ENCODE results near the gene AFF1.

The AFF1 gene

DNA sequence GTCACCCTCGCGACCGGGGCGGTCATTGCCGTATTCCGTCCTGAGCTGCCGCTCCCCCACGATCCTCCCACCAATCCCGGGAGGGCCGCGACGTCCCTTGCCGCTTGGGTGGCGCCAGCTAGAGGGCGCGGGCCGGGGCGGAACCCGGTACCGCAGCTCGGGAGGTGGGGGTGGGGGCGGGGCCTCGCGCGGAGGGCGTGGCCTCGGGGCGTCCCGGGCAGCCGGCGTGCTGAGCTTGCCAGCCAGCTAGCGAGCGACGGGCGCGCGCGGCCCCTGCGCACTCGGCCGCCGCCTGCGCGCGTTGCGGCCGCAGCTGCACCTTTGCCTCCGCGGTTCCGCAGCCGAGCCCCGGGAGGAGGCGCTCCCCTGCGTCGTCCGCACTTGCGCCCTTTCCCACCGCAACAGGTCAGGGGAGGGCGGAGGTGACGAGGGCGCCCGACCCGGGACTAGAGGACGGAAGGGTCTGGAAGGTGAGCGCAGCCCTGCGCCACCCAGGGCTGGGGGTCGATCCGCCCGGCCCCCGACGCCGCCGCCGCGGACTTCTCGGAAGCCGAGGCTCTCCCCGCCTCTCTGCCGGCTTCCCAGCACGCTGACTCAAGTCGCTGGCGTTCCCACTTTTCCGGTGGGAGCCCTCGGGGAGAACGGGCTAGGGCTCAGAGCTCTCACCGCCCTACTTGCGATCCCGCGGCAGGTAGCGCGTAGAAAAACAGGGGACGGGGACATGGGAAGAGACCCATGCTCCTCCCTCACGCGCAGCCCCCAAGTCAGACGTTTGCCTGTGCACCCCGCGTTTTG lies at the start of gene AFF1:
AFF1 (plus strand) TSS at position 241 of the 795 bp plus-strand sequence. CDS start 13,523 bp downstream, outside the sequence.
- DNase-seq (ENCODE audit: low spot score), result peak; percentile 93

DNA sequence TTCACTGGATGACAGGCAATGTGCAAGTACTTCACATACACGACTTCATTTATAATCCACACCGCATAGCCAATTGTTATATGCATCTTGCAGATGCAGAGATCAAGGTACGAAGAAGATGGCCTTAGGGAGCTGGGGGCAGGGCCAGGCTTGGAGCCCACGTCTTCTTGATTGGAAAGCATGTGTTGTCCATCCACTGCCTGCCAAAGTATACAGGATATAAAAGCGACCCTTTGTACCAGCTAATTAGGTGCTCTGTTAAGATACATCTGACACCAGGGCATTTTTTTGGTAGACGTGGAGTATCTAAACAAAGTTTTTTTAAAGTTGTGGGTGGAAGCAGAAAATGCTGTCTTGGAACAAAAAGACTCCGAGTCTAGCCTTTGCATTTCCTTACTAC lies 44.0 kb upstream of the AFF1 start:
- DNase-seq (ENCODE audit: low spot score), result no peak

- no peak for DNase-seq (ENCODE audit: low spot score)
Observed at GRCh38 chr4:86891762-86892635, 42.8 kb upstream of the AFF1 start, which contains the start of gene C4orf36. Gene C4orf36, minus strand, starts transcription at chr4:86892422. Its CDS starts 902 bp downstream, at chr4:86891520.

GRCh38 chr4:86892636-86892960 lies 42.2 kb upstream of the AFF1 start:
- DNase-seq (ENCODE audit: low spot score), result no peak

GRCh38 chr4:86893136-86893535 lies 41.7 kb upstream of the AFF1 start:
- DNase-seq (ENCODE audit: low spot score), result no peak

DNA sequence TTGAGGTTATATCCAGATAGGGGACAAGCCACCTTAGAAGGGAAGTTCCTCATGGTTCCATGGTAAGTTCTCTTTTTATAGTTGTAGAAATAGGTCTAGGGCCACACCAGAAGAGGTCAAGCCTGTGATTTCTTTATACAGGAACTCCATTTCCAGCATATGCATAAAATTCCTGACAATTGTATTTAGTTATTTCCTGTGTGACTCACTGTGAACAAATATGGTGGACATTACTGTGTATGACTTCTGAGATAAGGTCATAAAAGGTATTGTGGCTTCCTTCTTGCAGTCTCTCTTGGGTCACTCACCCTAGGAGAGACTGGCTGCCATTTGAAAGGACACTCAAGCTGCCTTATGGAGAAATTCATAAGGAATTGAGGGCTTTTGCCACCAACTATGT lies 40.4 kb upstream of the AFF1 start:
- no peak for DNase-seq (ENCODE audit: low spot score)

GRCh38 chr4:86895692-86896488 lies 38.9 kb upstream of the AFF1 start:
- DNase-seq (ENCODE audit: low spot score), result peak; percentile 82

DNA sequence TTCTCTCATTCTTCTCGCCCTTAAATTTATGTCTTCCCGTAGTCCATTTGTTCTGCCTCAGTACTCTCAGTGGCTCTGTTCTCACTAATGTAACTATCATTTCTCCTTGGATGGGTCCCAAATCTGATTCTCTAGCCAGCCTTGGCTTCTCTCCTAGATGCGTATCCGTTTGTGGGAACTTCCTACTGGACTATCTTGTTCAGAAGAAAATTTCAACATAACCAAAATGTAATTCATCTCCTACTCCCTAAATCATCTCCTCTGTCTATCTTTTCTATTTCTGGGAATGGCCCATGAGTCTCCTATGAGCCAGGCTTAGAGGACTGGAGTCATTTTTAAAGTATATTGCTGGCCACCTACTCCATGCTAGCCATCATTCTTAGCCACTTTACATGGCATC lies 38.2 kb upstream of the AFF1 start:
- no peak for DNase-seq (ENCODE audit: low spot score)

DNA sequence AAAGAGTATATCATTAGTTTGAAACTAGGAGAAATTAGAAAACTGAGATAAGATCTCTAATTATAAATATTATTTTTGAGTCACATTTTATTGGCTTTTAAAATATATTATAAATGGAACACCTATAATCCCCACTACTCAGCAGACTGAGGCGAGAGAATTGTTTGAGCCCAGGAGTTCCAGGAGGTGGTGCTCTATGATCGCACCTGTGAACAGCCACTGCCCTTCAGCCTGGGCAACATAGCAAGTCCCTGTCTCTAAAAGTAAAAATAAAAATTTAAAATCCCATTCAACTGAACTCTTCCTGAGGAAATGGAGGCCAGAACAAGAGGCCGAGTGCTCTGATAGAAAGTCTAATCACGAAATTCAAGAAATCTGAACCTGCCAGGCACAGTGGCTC lies 36.2 kb upstream of the AFF1 start:
- peak; percentile 56 for DNase-seq (ENCODE audit: low spot score)

GRCh38 chr4:86901864-86902263 lies 32.9 kb upstream of the AFF1 start:
- no peak for DNase-seq (ENCODE audit: low spot score)

DNA sequence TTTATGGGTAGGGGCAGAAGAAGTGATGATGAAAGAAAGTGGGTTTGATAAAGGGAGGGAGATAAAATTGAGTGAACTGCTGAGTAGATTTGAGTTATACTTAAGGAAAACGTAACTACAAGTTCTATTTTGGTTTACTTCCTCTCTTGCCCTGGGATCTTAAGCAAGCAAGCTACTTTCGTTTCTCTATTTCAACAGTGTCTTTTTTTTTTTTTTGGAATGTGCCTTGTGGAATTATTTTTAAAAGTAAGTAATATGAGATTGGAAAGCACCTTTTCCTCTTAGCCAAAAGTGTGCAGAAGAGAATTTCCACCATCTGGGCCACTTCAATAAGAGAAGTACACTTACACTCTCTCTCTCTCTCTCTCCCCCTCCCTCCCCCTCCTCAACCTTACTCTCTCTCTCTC lies 26.6 kb upstream of the AFF1 start:
- no peak for DNase-seq (ENCODE audit: low spot score)

DNA sequence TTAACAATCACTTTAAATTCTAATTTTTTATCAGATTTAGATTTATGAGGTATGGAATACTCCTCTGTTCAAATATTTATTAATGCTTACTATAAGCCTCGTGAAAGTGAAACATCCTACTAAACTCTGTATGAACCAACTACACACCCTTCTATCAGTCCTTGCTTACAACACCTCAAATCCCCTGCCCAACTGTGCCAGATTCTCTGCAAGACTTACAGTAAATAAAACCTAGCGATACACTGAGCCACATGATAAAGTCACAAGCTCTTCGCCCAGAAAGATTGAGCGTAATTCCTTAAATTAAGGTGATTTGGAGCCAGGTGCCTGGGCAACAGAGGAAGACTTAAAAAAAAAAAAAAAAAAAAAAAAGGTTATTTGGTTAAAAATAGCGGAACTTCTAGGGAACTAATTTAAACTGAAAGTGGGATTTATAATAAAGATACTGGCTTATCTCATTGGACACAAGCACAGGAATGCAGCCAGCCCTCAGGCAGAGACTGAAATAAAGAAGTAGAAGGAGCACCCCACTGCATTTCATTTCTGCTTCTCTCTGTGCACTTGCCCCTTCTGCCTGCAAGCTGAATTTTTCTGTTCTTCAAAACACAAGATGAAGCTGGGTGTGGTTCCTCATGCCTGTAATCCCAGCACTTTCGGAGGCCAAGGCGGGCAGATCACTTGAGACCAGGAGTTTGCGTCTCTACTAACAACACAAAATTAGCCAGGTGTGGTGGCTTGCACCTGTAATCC lies 25.1 kb upstream of the AFF1 start:
- peak; percentile 57 for DNase-seq (ENCODE audit: low spot score)

DNA sequence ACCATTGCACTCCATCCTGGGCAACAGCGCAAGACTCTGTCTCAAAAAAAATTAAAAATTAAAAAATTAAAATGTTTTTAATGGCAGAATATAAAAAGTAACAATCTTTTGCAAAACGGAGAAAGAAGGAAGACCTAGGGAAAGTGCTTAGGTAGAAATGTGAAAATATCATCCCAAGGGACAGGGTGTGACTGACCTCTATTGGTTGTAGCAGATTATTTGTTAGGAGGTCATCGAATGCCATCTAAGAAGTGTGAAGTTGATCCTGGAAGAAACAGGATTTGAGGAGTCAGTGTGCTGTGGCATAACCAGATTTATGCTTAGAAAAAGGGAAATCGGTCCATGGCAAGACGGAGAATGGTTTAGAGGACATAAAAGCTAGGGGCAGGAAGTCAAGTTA lies 24.4 kb upstream of the AFF1 start:
- no peak for DNase-seq (ENCODE audit: low spot score)

- DNase-seq (ENCODE audit: low spot score), result no peak
Observed at GRCh38 chr4:86910820-86911684, 23.8 kb upstream of the AFF1 start.

- DNase-seq (ENCODE audit: low spot score), result peak; percentile 93
Observed at GRCh38 chr4:86916392-86916791, 18.4 kb upstream of the AFF1 start.

DNA sequence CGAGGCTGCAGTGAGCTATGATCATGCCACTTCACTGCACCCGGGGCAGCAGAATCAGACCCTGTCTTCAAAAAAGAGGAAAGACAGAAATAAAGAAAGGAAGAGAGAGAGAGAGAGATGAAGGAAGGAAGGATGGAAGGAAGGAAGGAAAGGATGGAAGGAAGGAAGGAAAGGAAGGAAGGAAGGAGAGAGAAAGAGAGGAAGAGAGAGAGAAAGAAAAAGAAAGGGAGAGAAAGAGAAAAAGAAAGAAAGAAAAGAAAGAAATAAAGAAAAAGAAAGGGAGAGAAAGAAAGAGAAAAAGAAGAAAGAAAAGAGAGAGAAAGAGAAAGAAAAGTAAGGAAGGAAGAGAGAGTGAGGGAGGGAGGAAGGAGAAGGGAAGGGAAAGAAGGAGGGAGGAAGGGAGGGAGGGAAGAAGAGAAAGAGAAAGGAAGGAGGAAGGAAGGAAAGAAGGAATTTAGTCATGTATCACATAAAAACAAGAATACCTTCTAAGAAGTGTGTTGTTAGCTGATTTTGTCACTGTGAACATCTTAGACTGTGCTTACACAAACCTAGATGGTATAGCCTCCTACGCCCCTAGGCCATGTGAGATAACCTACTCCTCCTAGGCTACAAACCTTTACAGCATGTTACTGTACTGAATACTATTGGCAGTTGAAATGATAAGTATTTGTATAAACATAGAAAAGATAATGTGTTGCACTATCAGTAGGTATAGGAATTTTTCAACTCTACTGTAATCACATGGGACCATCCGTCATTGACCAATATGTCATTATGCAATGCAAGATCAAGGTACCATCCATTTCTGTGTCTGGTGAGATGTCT lies 17.4 kb upstream of the AFF1 start:
- DNase-seq (ENCODE audit: low spot score), result peak; percentile 74

- DNase-seq (ENCODE audit: low spot score), result no peak
Observed at GRCh38 chr4:86918539-86919072, 16.2 kb upstream of the AFF1 start.

GRCh38 chr4:86919561-86920223 lies 15.1 kb upstream of the AFF1 start:
- DNase-seq (ENCODE audit: low spot score), result peak; percentile 43
